Upper lobe of left lung (tissue), 6 donors: Measurements from ENCODE around the gene FOLR1. TPM values are rescaled to one million over a fixed set of nuclear protein-coding genes. Genes with fewer than 3 reads are reported as not detected.
A peak's percentile ranks its signal among the peaks of the same experiment; 100 is the strongest.
"Not testable (repeated sequence)": the region's sequence is repeated elsewhere in the genome, so short reads cannot be mapped to it uniquely, and the experiment has no call there.

Experiments used
- ATAC-seq, 2 donors: fragments of 200-7000 bp; cut with Tn5 transposase; one replicate each; pipeline ENCODE4 v1.9.1; 2022; ENCODE audit warnings: mild to moderate bottlenecking in 2 of 2, moderate library complexity in 2 of 2; ENCODE audit not compliant: low FRiP score in 2 of 2
- DNase-seq, 2 donors: peaks; one replicate each; pipeline ENCODE4 v3.0.0-alpha.2; 2019 to 2020
- H3K27ac ChIP-seq, 4 donors: fragments of 200-600 bp; sonication (generic); one replicate each; pipeline ENCODE4 v1.5.1; 2016 to 2019
- H3K27me3 ChIP-seq, 4 donors: fragments of 200-600 bp; sonication (generic); one replicate each; pipeline ENCODE4 v1.5.1; 2017 to 2019
- H3K36me3 ChIP-seq, 4 donors: fragments of 200-600 bp; sonication (generic); one replicate each; pipeline ENCODE4 v1.5.1; 2016 to 2019
- H3K4me1 ChIP-seq, 4 donors: fragments of 200-600 bp; sonication (generic); one replicate each; pipeline ENCODE4 v1.5.1; 2018 to 2019
- H3K4me3 ChIP-seq, 4 donors: fragments of 200-600 bp; sonication (generic); one replicate each; pipeline ENCODE4 v1.5.1; 2017 to 2019; ENCODE audit warnings: mild to moderate bottlenecking in 2 of 4, moderate library complexity in 1 of 4
- H3K9me3 ChIP-seq, 4 donors: fragments of 200-600 bp; sonication (generic); one replicate each; pipeline ENCODE4 v1.5.1; 2018 to 2019
- EP300 ChIP-seq, 4 donors: sonication (generic); formaldehyde crosslinking; IDR thresholded peaks; one replicate each; pipeline ENCODE4 v1.5.1; 2017; ENCODE audit warnings: antibody characterized with exemption in 4 of 4, control low read depth in 2 of 4
- POLR2A ChIP-seq, 4 donors: fragments of 450-650 bp; IDR thresholded peaks; one replicate each; pipeline ENCODE4 v1.5.1; 2016 to 2017; ENCODE audit warnings: antibody characterized with exemption in 4 of 4, mild to moderate bottlenecking in 2 of 4
- POLR2AphosphoS5 ChIP-seq, 2 donors: sonication (generic); formaldehyde crosslinking; IDR thresholded peaks; one replicate each; pipeline ENCODE4 v1.5.1; 2017; ENCODE audit warnings: antibody characterized with exemption in 2 of 2
- WGBS, 2 donors: methylation state at CpG; one replicate each; pipeline ENCODE4 v1.1.5; 2017 to 2018; 5-methylcytosine and 5-hydroxymethylcytosine counted together
- total RNA-seq, 6 donors: library from RNA; depleted of rRNA in 4 of 6; stranded (reverse); fragments of >200 nt in 4 of 6; gene quantifications; one replicate each; pipeline versions ENCODE4 v1.1.0 to v1.2.1, GENCODE V29; 2016 to 2021
- TF ChIP-seq, protein P1 (sequence below), 6 experiments: fragments of 450-650 bp in 4 of 6; fragments of 200-600 bp in 2 of 6; sonication (generic) in 2 of 6; IDR thresholded peaks; one replicate each; pipeline ENCODE4 v1.5.1; 2016 to 2019; ENCODE audit warnings: antibody characterized with exemption in 6 of 6
- donor health status: DM: no; HTN: no; CAD: no; lungs with moderate emphysema.
- donor health status: DM: no; HTN: yes; CAD: no; lungs with severe emphysema.

FOLR1 gene
- total RNA-seq, 6 donors from 2014 or later, result 132 to 523 (median 171) TPM

DNA sequence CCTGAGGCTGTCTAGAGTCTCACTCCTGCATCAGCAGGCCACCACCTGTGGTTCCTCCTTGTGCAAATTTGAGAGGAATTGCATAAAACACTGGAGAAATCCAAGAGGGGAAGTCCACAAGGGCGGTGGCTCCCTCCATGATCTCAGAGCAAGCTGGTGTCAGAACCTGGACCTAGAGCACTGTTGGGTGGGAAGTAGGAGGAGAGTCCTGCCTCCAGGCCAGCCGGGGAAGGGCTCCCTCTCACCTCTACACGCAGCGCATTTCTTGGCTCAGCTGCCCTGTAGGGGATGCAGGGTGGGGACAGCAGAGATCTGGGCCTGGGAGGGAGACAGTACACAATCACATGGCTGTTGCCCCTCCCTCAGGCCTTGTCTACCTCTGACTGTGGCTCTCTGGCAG is 19.9 kb upstream of the FOLR1 start:
- H3K4me3 ChIP-seq, H3K9me3 ChIP-seq, H3K36me3 ChIP-seq, H3K27me3 ChIP-seq, H3K4me1 ChIP-seq, DNase-seq: not testable (repeated sequence)
- 72 to 73% methylated on average over 2 to 4 of the region's 4 CpGs for WGBS, 2 donors
- peak overlapping the region in 1 of 4 donors; percentile 21 for H3K27ac ChIP-seq
- peak; percentile 52 to 54 for ATAC-seq

DNA sequence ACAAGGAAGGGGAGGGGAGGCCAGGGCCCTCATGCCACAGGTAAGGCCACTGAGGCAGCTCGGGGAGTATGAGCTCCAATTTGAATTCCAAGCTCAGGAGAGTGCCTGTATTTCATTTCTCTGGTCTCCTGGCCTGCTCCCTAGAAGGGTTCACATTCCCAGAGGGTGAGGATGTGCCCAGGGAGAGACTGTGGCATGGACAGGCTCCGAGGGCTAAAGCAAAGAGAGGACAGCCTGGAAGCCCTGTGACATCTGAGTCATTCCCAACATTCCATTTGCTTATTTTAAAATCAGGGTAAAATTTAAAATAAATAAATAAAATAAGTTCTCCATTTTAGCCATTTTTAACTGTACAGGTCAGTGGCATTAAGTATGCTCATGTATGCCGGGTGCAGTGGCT is 18.6 kb upstream of the FOLR1 start:
- WGBS, 2 donors, result 67 to 93% methylated on average over 3 of the region's 3 CpGs
- H3K4me1 ChIP-seq, result no peaks in the 10 kb centered on the region
- no peaks in the 10 kb centered on the region for H3K9me3 ChIP-seq
- peak in 1 of 2 donors; percentile 6 for ATAC-seq
- DNase-seq, result no peak
- H3K27me3 ChIP-seq, result no peaks in the 10 kb centered on the region
- TF ChIP-seq POLR2A (IDR thresholded peaks at IDR 0.05), result no peak
- no peak for TF ChIP-seq POLR2AphosphoS5 (IDR thresholded peaks at IDR 0.05)
- TF ChIP-seq EP300 (IDR thresholded peaks at IDR 0.05), result no peak
- TF ChIP-seq, protein P1, sequence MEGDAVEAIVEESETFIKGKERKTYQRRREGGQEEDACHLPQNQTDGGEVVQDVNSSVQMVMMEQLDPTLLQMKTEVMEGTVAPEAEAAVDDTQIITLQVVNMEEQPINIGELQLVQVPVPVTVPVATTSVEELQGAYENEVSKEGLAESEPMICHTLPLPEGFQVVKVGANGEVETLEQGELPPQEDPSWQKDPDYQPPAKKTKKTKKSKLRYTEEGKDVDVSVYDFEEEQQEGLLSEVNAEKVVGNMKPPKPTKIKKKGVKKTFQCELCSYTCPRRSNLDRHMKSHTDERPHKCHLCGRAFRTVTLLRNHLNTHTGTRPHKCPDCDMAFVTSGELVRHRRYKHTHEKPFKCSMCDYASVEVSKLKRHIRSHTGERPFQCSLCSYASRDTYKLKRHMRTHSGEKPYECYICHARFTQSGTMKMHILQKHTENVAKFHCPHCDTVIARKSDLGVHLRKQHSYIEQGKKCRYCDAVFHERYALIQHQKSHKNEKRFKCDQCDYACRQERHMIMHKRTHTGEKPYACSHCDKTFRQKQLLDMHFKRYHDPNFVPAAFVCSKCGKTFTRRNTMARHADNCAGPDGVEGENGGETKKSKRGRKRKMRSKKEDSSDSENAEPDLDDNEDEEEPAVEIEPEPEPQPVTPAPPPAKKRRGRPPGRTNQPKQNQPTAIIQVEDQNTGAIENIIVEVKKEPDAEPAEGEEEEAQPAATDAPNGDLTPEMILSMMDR (IDR thresholded peaks at IDR 0.05), result no peak
- H3K36me3 ChIP-seq, result no peaks in the 10 kb centered on the region
- H3K4me3 ChIP-seq, result no peak overlapping the region
- no peak overlapping the region for H3K27ac ChIP-seq

DNA sequence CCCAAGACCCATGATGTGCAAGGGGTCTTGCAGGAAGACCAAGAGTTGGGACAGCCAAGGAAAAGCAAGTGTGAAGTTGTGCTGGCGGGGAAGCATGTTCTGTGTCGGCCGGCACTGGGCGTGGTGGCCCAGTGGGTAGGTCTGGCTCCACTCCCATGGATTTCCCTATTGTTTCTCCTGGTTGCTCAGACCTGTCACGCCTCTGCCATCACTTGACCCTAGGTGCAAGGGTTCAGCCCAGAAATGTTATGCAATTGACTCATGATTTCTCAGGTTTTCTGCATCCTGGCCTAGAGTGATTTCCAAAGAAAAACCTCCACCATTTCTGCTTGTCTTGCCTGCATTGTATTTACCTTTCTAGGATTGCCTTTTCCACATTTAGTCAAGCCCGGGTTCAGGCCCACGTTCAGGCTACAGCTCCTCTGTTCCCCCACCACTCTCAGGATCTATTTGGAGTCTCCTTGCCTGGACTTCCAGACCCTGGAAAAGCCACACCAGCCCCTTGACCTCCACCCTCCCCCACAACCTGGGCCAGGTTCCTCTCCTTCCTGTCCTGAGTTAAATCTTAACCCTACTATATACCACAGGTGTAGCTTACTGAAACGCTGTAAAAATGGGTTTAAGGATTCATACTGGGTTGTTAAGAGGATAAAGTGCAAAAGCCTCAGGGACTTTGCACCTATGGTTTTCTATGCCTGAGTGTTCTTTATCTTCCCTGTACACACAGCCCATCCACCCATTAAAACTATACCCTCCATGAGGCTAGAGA is 17.5 kb upstream of the FOLR1 start:
- DNase-seq (no peak), ATAC-seq (no peak)
- WGBS, 2 donors, result 63 to 77% methylated on average over 4 to 8 of the region's 8 CpGs
- H3K27ac ChIP-seq, result no peak overlapping the region
- H3K36me3 ChIP-seq, result no peaks in the 10 kb centered on the region
- no peak for TF ChIP-seq POLR2AphosphoS5 (IDR thresholded peaks at IDR 0.05)
- TF ChIP-seq, protein P1 (IDR thresholded peaks at IDR 0.05), result no peak
- TF ChIP-seq EP300 (IDR thresholded peaks at IDR 0.05), result no peak
- TF ChIP-seq POLR2A (IDR thresholded peaks at IDR 0.05), result no peak
- no peak overlapping the region for H3K4me3 ChIP-seq
- no peaks in the 10 kb centered on the region for H3K4me1 ChIP-seq
- no peaks in the 10 kb centered on the region for H3K9me3 ChIP-seq
- no peaks in the 10 kb centered on the region for H3K27me3 ChIP-seq

DNA sequence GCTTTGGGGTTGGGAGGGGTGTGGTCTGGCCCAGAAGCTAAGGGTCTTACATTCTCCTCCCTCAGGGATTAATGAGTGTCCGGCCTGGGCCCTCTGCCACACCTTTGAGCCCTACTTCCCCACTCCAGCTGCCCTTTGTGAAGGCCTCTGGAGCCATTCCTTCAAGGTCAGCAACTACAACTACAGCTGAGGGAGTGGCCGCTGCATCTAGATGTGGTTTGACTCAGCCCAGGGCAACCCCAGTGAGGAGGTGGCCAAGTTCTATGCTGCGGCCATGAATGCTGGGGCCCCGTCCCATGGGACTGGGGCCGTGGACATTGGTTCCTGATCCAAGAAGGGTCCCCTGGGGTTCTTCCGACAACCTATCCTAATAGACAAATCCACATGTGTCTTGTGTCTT is 14.3 kb upstream of the FOLR1 start:
- Histone ChIP-seq H3K27ac (no peak overlapping the region), H3K9me3 (no peaks in the 10 kb centered on the region), H3K4me3 (no peak overlapping the region), H3K36me3 (no peaks in the 10 kb centered on the region), H3K27me3 (no peaks in the 10 kb centered on the region), H3K4me1 (no peaks in the 10 kb centered on the region)
- 96 to 100% methylated on average over 6 of the region's 6 CpGs for WGBS, 2 donors
- TF ChIP-seq POLR2A (IDR thresholded peaks at IDR 0.05), result no peak
- TF ChIP-seq EP300 (IDR thresholded peaks at IDR 0.05), result no peak
- TF ChIP-seq, protein P1 (IDR thresholded peaks at IDR 0.05), result no peak
- no peak for TF ChIP-seq POLR2AphosphoS5 (IDR thresholded peaks at IDR 0.05)
- DNase-seq (no peak), ATAC-seq (no peak)

DNA sequence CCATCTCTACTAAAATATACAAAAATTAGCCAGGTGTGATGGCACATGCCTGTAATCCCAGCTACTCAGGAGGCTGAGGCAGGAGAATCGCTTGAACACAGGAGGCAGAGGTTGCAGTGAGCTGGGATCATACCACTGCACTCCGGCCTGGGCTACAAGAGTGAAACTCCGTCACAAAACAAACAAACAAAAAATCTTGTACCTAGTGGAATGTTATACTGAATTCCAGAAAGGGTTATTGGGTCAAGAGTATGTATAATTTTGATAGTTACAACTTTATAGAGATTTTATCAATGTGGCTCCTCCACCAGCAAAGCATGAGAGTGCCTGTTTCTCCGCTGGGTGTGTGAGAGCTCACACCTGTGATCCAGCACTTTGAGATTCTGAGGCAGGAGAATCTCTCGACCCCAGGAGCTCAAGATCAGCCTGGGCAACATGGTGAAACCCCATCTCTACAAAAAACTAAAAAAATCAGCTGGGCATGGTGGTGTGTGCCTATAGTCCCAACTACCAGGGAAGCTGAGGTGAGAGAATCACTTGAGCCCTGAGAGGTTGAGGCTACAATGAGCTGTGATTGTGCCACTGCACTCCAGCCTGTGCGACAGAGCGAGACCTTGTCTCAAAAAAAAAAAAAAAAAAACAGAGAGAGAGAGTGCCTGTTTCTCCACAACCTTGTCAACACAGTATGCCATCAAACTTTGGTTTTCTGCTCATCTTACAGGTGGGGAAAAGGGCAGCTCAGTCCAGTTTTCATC is 12.7 kb upstream of the FOLR1 start:
- no peaks in the 10 kb centered on the region for H3K36me3 ChIP-seq
- no peak overlapping the region for H3K4me3 ChIP-seq
- no peaks in the 10 kb centered on the region for H3K9me3 ChIP-seq
- H3K4me1 ChIP-seq, result peaks cover 0 to 6% (median 0%) of the 10 kb centered on the region in 4 donors
- WGBS, 2 donors, result 63 to 66% methylated on average over 7 of the region's 7 CpGs
- TF ChIP-seq POLR2AphosphoS5 (IDR thresholded peaks at IDR 0.05), result no peak
- TF ChIP-seq, protein P1 (IDR thresholded peaks at IDR 0.05), result no peak
- TF ChIP-seq POLR2A (IDR thresholded peaks at IDR 0.05), result no peak
- TF ChIP-seq EP300 (IDR thresholded peaks at IDR 0.05), result no peak
- ATAC-seq (no peak), DNase-seq (no peak)
- no peak overlapping the region for H3K27ac ChIP-seq
- no peaks in the 10 kb centered on the region for H3K27me3 ChIP-seq
